HT1080 (cell line): ENCODE results near the gene HOXD8. TPM values are rescaled to one million over a fixed set of nuclear protein-coding genes. Genes with fewer than 3 reads are reported as not detected.

Experiments used
- DNase-seq: peaks from one replicate; pipeline ENCODE4 v3.0.0-alpha.2; 2015; ENCODE audit warnings: low read depth
- total RNA-seq: library from RNA; depleted of rRNA; stranded (reverse); fragments of >200 nt; shearing (Covaris generic); gene quantifications from 2 replicates; pipeline ENCODE4 v1.2.3, GENCODE V29; 2014

HOXD8 gene
- total RNA-seq, 1 experiment from 2014 or later, result 9.5 TPM

DNA sequence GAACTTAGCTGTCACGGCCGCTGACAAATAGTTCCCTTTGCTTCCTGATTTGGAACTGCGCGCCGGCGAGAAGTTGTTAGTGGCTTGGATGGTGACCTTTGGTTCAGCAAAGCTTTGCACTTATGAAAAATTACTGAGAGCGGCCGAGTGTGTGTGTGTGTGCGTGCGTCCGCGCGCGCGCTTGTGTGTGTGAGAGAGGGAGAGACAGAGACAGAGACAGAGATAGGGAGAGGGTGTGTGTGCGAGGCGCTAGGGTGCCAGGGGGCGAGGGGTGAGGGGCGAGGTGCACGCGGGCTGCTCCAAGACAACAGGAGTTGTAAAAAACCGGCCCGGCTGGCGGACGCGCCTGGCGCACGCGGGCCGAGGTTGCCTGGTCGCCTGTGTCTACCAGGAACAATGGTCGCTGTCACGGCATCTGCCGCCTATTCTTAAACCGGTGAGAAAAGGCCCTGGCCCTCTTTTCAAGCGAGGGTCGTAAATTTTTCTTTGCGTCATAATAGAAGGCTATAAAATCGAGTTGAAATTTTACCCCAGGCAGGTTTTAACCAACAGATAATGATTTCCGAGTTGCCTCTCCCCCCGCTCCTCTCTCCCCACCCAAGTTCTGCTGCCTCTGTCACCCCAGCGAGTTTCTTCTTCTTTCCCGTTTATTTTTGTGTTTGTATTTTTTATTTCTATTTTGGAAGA, 28.1 kb downstream of the HOXD8 start:
- DNase-seq, result no peak

DNA sequence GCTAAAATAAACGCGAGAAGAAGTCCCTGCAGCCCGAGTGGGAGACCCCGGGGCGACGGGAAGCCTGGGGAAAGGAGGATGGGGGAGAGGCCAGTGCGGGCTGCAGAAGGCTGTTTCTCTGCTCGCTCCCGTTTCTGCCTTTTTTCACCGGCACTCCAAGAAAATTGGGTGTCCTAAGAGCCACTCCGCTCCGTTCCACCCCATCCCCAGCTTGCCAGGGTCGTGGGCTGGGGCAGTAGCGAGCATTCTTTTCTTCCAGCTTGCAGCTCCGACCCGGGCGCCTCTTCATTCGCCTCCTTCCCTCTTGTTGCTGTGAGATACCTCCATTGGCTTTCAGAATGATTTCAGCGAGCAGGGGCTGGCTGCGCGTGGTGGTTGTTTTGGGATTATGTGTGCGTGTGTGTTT, 28.7 kb downstream of the HOXD8 start:
- DNase-seq, result no peak

DNA sequence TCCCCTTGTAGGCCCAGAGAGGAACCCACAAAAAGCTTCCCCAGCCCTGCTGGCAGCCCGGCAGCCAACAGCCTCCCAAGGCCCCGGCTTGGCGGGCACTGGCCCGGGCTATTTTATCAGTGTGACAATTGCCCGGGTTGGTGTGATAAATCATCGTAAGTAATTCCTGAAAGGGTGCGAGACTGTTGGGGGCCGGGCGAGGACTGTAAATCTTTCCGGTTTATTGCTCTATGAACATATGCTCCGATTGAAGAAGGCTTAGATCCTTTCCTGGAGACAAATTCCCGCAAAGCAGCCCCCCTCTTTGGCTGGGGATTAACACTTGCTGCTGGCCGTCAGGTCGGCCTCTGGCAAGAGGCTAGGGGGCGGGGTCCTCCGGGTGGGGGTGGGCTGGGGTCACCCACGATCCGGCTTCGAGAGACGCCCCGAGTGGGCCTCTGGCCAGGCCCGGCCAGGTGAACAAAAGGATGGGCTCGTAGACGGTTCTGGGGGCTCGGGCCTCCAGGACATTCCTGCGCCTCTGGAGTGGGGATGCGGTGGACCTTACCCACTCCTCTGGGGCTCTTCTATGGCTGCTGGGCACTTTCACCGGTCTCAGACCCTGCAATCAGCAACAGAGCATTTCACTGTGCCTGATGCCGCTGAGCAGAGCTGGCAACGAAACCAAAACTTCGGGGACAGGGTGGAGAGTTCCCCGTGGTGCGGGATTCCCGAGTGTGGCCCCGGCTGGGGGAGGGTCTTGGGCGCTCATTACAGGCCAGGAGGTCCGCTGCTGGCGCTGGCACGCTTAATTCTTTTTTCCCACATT, 29.6 kb downstream of the HOXD8 start:
- DNase-seq, result no peak

DNA sequence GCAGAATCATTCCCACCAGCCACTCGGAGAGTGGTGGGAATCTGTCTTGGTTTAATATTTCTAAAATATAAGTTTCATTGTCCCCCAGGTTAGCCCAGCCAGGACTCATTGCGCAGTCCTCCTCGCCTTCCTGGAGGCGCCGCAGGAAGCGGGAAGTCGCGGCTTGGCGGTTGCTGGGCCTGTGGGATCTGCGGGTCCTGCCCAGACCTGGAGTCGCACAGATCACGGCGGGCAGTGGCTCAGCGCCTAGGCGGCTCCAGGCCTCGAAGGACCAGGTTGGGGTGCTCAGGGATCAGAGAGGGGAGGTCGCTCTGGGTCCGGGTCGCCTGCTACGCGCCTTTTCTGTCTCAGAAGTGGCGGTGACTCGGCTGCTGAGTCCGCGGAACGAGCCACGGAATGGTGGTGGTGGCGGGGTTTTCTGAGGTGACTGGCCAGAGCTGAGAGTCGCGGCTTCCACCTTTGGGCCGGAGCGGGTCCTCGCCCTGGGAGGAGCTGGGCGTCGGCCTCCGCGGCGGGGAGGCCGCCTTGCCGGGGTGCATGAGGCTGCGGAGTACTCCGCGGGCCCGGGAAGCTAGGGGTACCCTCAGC, 30.3 kb downstream of the HOXD8 start:
- no peak for DNase-seq

DNA sequence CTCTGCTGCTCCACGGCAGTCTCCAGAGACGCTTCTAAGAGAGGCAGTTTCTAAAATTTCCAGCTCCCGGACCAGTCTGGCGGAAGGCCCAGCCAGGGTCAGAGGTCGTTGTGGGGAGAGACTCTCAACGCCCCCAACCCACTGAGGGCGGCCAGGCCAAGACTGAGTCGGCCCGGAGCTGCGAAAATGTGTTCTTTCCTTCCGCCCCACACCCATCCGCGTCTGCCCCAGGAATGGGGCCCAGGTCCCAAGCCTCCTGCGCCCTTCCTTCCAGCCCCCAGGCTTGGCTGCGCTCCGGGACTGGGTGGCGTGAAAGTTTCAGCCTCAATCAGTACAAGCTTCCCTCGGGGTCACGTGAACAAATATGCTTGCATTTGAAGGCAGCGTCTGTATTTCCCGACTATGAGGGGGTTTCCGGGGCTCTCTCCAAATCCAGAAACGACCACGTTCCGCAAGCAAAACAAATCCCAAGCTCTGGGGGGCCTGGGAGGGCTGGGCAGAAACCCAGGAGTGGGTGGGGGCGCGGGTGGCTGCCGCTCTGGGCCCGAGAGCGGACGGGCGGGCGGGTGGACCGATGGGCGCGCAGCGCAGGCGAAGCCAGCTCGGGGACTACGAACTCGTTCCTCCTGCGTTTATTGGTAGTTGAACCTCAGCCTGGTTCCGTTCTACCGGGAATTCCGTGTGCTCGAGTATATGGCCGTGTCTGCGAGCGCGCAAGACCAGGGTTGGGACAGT, 30.9 kb downstream of the HOXD8 start:
- no peak for DNase-seq

DNA sequence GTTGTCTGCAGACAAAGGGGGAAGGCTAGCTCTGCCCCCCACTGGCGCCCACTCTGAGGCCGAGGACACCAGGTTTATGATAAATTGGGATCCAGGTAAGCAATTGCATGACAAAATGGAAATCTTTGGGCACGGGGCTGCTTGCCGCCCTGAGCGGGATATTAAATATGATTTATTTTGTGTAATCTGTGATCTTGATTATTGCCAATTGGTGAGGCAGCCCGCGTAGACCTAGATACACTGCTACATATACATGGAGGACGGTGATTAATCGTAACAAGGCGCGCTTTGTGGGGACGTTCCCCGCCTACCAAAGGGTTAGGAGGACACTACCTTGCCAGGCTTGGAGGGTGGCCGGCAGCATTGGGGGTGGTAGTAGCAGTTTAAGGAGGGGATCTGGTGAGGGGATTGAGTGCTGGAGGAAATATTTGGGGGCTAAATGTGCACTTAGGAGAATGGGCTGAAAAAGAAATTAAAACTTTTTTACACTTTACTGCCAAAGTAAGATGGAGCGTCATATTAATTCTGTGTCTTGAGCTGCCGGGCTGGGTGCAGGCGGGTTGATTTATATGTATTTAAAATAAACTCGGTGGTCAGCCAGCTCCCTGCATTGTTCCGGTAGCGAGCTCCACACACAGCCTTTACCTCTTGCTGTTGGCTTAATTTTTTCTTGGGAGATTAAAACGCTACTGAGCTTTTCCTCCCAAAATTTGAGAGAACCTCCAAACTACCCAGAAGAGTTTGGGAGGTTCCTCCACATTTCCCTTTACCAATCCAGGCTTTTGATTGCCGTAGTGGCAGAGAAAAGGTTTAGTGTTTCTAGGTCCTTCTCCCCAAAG, 31.7 kb downstream of the HOXD8 start:
- no peak for DNase-seq

DNA sequence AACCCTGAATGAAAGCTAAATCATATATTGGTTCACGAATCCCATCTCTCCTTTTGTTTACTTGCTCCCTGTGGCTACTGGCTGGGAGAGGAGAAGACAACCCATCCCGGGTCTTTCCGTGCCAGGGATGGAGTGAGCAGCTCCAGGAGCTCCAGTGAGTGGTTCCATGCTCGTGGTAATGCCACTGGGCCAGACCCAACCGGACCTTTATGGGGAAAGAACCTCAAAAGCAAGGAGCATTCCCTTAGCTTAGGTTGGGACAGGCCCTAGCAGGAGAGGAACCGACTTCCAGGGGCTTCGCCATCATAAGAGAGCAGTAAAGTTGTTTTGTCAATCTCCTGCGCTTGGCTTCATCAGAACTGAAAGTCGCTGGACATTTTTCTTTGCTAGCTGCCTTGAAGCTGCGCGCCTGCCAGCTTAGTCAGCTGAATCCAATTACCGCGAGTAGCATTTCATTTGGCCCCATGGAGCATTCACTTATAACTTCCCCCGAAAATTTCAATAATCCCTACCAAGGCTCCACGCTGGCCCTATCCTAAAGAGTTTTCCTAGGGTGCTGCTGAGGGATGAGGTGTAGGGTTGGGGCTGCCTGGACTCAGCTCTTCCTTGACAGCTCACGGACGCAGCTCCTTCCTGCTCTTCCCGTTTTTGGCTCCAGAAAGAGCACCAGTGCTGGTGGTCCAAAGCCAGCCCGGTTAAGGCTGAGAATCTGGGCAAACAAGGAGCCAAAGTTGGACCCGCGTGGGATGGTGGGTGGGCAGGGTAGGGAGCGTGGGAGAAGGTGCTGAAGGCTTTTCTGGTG, 32.5 kb downstream of the HOXD8 start:
- no peak for DNase-seq

DNA sequence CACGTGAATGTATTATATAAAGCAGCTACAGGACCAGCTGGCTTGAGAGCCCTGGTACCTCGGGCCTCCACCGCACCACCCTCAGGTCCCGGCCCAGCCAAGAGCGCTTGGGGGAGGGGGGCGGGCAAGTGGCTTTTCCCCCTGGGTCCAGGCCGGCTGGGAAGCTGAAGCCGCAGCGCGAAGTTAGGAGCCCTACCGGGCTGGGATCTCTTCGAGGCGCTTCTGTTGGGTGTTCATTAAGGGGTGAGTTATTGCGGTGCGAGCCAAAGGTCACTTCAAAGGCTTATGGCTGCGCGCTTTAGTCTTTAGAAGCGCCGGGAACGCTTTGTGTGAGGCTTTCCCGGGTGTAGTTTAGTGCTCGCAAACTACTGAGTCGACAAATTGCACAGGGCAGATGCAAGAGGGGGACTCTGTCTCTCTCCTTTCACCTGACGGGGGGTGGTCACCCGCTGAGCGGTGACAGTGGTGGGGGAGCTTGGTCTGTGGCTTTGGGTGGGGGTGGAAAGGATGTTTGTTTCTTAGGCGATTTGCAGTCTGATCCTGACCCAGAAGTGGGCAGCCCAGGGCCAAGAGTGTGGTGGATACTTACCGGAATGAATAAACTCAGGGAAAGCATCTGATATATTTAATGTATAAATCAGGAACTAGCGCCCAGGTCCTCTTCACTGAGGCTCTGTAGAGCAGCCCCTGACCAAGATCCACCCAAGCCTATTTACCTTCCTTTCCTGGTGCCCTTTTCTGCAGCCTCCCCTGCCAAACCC, 33.6 kb downstream of the HOXD8 start:
- no peak for DNase-seq

DNA sequence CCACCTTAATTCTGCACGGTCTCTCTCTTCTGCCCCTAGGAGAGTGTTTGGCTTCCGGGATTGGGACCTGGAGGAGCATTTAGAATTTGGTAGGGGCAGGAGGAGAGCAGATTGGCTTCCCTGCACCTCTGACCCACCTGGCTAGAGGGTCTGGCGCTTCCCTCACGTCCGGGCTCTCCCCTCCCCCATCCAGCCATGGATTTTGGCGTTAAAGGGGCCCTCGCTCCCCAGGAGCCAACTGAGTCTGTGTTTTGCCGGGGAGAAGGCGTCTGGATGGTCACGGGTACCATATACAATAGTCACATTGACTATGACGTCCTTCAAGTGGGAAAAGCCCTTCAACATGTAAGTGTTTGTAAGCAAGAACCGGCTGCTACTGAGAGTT, 34.2 kb downstream of the HOXD8 start:
- no peak for DNase-seq

DNA sequence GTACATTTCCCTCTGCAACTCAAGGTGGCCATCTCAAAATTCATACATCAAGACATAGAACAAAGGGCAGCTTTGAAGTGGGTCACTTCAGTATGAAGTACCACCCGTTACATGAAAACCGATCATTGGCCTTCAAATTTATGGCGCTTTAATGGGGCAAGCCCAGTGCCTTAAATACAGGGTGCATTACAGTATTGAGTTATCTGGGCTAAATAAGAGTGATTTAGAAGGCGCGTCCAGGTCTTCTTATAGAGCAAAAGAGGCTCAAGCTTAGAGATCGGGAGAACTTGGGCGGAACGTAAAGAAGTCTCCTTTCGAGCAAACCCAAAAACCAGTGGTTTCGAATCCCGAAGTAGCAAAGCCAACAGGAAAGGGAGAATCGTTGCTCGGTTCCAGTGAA, 34.7 kb downstream of the HOXD8 start:
- no peak for DNase-seq

DNA sequence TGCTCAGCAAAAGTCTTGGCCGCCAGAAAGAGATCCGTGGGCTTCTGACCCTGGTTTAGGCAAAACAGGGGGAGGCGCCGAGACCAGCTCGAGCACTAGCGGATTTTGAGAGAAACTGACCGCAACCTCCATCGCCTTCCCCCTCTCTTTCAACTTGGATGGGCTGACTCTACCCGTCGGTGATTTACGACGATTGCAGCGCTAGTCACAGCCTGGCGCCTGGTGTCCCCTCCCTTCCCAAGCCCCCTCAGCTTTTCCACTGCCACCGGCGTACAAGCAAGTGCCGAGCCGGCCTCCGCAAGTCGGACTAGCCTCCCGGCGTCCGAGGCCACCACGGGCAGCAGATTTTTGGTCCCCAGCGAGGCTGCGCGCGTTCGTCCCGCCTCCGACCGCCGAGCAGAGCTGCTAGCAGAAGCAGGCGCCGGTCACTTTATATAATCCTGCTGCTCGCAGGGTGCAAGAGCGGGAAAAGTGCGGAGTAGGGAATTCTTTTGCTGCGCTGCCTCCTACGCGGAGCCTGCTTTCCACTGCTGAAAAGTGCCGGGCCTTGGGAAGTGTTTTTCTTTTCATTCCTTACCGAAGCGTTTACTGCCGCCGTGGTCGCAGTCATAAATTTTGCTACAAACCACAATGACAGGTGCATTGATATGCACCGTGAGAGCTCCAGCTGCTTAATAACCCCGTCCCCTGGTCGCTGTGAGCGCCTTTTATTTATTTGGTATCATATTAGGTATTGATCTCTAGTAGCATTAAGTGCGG, 35.3 kb downstream of the HOXD8 start:
- DNase-seq, result no peak

DNA sequence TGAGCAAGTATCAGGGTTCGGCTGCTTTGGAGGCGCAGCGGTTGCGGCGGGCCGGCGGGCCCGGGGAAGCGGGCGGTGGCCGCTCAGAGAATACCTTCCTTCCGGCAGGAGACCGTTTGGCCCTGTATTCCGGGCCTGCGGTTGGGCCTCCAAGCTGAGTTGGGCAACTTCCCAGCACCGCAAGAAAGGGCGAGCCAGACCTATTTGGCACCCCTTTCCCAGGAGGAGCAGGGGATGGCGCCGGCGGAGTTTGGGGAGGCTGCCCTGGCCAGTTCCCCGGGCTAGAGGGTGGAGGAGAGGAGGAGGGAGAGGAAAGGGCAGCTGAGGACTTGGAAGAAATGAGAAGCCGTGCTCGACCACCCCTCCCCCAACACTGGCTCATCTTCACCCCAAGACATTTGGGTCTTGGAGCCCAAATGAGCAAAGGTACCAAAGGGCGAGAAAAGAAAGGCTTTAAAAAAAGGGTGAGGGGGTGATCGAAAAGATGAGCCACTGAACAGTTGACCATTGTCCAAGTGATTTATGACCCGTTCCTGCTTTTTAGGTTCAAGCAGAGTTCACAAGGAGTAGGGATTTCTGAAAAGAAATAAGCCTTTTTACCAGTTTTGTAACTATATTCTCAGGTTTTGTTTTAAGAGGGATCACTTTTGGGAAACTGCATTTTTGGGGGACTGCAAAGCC, 36.0 kb downstream of the HOXD8 start:
- no peak for DNase-seq

DNA sequence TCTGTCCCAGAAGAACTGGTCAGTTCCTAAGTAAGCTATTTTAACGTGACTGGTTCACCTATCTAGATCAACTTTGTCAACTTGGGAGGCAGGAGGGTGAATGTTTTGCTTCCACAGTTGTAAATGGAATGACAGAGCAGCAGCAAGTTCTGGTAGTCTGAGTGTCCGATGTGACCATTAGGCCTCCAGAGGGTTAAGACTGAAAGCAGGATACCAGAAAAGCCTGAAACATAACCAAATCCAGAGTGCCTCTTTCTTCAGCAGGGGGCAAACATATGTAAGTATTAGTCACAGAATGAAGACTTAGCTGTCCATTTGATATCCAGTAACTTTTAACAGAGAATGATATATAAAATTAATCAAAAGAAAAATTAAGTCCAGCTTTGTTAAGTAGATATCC, 36.8 kb downstream of the HOXD8 start:
- DNase-seq, result no peak

DNA sequence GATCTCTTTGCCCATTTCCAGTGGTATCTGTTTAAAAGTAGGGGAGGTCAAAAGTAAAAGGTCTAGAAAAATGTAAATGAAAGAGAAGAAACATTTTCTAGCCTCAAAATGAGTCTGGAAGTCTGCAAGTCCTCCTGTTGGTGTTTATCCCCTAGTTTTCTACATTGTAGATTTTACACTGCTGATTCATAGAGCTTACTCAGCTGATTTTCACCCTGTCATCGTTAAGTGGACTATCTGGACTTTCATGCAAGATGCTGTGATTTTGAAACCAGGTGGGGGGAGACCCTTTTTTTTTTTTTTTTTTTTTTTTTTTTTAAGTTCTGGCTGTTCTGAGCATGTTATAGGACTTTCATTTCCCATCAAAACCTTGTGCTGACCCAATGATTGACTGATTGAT, 37.9 kb downstream of the HOXD8 start:
- DNase-seq, result no peak

DNA sequence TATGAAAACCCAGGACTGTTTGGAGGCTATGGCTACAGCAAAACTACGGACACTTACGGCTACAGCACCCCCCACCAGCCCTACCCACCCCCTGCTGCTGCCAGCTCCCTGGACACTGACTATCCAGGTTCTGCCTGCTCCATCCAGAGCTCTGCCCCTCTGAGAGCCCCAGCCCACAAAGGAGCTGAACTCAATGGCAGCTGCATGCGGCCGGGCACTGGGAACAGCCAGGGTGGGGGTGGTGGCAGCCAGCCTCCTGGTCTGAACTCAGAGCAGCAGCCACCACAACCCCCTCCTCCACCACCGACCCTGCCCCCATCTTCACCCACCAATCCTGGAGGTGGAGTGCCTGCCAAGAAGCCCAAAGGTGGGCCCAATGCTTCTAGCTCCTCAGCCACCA, 39.7 kb downstream of the HOXD8 start:
- no peak for DNase-seq

DNA sequence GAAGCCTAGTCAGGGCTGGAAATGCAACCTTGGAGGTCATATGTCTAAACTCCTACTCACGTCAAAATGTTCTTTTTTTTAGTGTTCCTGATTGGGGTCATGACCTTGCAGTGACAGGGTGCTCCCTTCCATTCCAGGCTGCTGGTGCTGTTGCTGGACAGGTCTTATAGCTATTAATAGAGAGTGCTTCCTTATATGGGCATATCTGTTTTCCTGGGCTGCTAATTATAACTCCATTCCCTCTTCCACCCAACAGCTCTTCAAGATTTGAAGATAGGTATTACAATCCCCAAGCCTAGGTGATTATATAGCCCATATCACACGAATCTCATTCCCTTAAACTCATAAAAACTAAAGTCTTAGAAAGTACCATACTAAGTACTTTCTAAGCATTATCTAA, 40.2 kb downstream of the HOXD8 start:
- no peak for DNase-seq

DNA sequence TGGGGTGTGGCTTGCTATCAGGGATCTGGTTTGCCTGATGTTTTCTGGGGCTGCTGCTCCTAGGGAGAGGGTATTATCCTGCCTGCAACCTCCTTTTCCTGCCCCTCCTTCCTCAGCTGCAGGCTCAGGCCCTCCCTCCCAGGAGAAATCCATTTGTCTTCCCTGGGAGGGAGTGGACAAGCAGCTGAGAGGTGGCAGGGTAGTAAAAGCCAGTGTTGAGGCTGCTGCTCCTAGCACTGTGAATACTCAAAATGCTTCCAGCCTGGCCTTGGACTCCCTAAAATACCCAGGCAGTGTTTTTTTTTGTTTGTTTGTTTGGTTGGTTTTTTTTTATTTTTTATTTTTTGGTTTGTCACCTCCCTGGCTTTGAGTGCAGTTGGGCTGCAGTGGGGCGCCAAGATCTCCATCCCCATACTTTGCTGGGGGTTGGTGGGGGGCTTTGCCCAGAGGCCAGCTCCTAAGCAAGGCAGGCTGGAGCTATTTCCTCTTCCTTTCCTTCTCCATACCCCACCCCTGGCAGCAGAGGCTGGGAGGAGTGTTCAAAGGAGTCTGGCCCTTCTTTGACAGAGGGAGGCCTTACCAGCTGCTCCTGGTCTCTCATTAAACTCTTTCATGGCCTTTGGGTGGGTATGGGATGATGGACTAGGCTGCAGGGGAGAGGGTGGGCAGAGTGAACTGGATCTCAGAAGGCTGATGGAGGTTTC, 41.2 kb downstream of the HOXD8 start:
- no peak for DNase-seq
